ENCODE results near the gene REPS1. TPM values are rescaled to one million over a fixed set of nuclear protein-coding genes. Genes with fewer than 3 reads are reported as not detected.

Gene REPS1
- total RNA-seq, 2 donors from 2014 or later = 43.1 to 86.0 TPM

GRCh38 chr6:138981416-138981815 is 6.6 kb downstream of the REPS1 start:
- TF ChIP-seq CTCF (IDR thresholded peaks at IDR 0.05) = no peak
- ATAC-seq (ENCODE audit: insufficient number of reproducible peaks, low FRiP score, low read depth) (no peak), DNase-seq (ENCODE audit: low spot score) (no peak)
- H3K4me1 ChIP-seq (ENCODE audit: control insufficient read depth in 1 of 2, low read depth in 2 of 2) = peaks cover 23 to 38% of the 10 kb centered on the region in 2 donors
- no peaks in the 10 kb centered on the region for H3K9me3 ChIP-seq
- no peak overlapping the region for H3K4me3 ChIP-seq
- no peaks in the 10 kb centered on the region for H3K36me3 ChIP-seq
- H3K27ac ChIP-seq = no peak overlapping the region
- no peaks in the 10 kb centered on the region for H3K27me3 ChIP-seq (replicated peaks; ENCODE audit: insufficient read depth)

- no peak for DNase-seq (ENCODE audit: low spot score)
- H3K36me3 ChIP-seq = no peaks in the 10 kb centered on the region
- peaks cover 19 to 26% of the 10 kb centered on the region in 2 donors for H3K4me1 ChIP-seq (ENCODE audit: control insufficient read depth in 1 of 2, low read depth in 2 of 2)
- no peaks in the 10 kb centered on the region for H3K27me3 ChIP-seq (replicated peaks; ENCODE audit: insufficient read depth)
- no peak overlapping the region for H3K27ac ChIP-seq
- no peak for TF ChIP-seq CTCF (IDR thresholded peaks at IDR 0.05)
- H3K9me3 ChIP-seq = no peaks in the 10 kb centered on the region
- H3K4me3 ChIP-seq = no peak overlapping the region
- no peak for ATAC-seq (ENCODE audit: insufficient number of reproducible peaks, low FRiP score, low read depth)
These were observed 8.0 kb downstream of the REPS1 start for GRCh38 chr6:138979813-138980668.

GRCh38 chr6:138979365-138979764 is 8.7 kb downstream of the REPS1 start:
- Histone ChIP-seq H3K9me3 (no peaks in the 10 kb centered on the region), H3K27me3 (replicated peaks; ENCODE audit: insufficient read depth) (no peaks in the 10 kb centered on the region), H3K27ac (no peak overlapping the region), H3K36me3 (no peaks in the 10 kb centered on the region), H3K4me1 (ENCODE audit: control insufficient read depth in 1 of 2, low read depth in 2 of 2) (peaks cover 16 to 32% of the 10 kb centered on the region in 2 donors), H3K4me3 (no peak overlapping the region)
- no peak for ATAC-seq (ENCODE audit: insufficient number of reproducible peaks, low FRiP score, low read depth)
- no peak for TF ChIP-seq CTCF (IDR thresholded peaks at IDR 0.05)
- no peak for DNase-seq (ENCODE audit: low spot score)

- Histone ChIP-seq H3K27ac (no peak overlapping the region), H3K9me3 (no peaks in the 10 kb centered on the region), H3K4me3 (no peak overlapping the region), H3K4me1 (ENCODE audit: control insufficient read depth in 1 of 2, low read depth in 2 of 2) (peaks cover 18 to 37% of the 10 kb centered on the region in 2 donors), H3K36me3 (no peaks in the 10 kb centered on the region), H3K27me3 (replicated peaks; ENCODE audit: insufficient read depth) (no peaks in the 10 kb centered on the region)
- DNase-seq (ENCODE audit: low spot score) (no peak), ATAC-seq (ENCODE audit: insufficient number of reproducible peaks, low FRiP score, low read depth) (no peak)
- TF ChIP-seq CTCF (IDR thresholded peaks at IDR 0.05) = no peak
These were observed 9.8 kb downstream of the REPS1 start for GRCh38 chr6:138978229-138978628.

- Histone ChIP-seq H3K9me3 (no peaks in the 10 kb centered on the region), H3K4me1 (ENCODE audit: control insufficient read depth in 1 of 2, low read depth in 2 of 2) (peaks cover 20 to 37% of the 10 kb centered on the region in 2 donors), H3K27ac (no peak overlapping the region), H3K36me3 (no peaks in the 10 kb centered on the region), H3K27me3 (replicated peaks; ENCODE audit: insufficient read depth) (no peaks in the 10 kb centered on the region), H3K4me3 (no peak overlapping the region)
- DNase-seq (ENCODE audit: low spot score) (no peak), ATAC-seq (ENCODE audit: insufficient number of reproducible peaks, low FRiP score, low read depth) (no peak)
- no peak for TF ChIP-seq CTCF (IDR thresholded peaks at IDR 0.05)
These were observed 10.3 kb downstream of the REPS1 start for GRCh38 chr6:138977646-138978167.
